ENCODE data around the gene MPP7.
A peak's percentile ranks its signal among the peaks of the same experiment; 100 is the strongest.
"Not testable (repeated sequence)": the region's sequence is repeated elsewhere in the genome, so short reads cannot be mapped to it uniquely, and the experiment has no call there.

Gene MPP7

GRCh38 chr10:28302638-28303488 is at the start of gene MPP7:
MPP7 (minus strand) TSS chr10:28303064; CDS start chr10:28238604, 64,460 bp downstream.
- Histone ChIP-seq H3K36me3 (ENCODE audit: control insufficient read depth in 5 of 5, insufficient read depth in 5 of 5, low read length in 5 of 5) (no peaks in the 10 kb centered on the region), H3K9me3 (ENCODE audit: control insufficient read depth in 5 of 5, low read length in 5 of 5) (no peaks in the 10 kb centered on the region), H3K9ac (ENCODE audit: low read length in 5 of 5) (peak within 1 kb of the TSS in 4 of 5 donors; percentile 53 to 81 (median 66)), H3K27me3 (ENCODE audit: control insufficient read depth in 5 of 5, insufficient read depth in 4 of 5, low read length in 5 of 5) (peaks cover 0 to 4% (median 2%) of the 10 kb centered on the region in 5 donors), H3K27ac (ENCODE audit: low read depth, low read length) (peak within 1 kb of the TSS; percentile 58), H3K4me1 (ENCODE audit: control insufficient read depth in 5 of 5, insufficient read depth in 5 of 5, low read length in 5 of 5) (peaks cover 0 to 37% (median 22%) of the 10 kb centered on the region in 5 donors), H3K4me3 (ENCODE audit: low read depth in 1 of 5, low read length in 5 of 5) (peak within 1 kb of the TSS; percentile 69 to 93 (median 82))

GRCh38 chr10:28349892-28350291 is 47.0 kb upstream of the MPP7 start:
- Histone ChIP-seq H3K9me3 (ENCODE audit: control insufficient read depth in 5 of 5, low read length in 5 of 5) (peaks cover 0 to 4% (median 3%) of the 10 kb centered on the region in 5 donors), H3K4me3 (ENCODE audit: low read depth in 1 of 5, low read length in 5 of 5) (no peak overlapping the region), H3K4me1 (ENCODE audit: control insufficient read depth in 5 of 5, insufficient read depth in 5 of 5, low read length in 5 of 5) (no peaks in the 10 kb centered on the region), H3K36me3 (ENCODE audit: control insufficient read depth in 5 of 5, insufficient read depth in 5 of 5, low read length in 5 of 5) (no peaks in the 10 kb centered on the region), H3K27ac (ENCODE audit: low read depth, low read length) (no peak overlapping the region), H3K9ac (ENCODE audit: low read length in 5 of 5) (no peak overlapping the region), H3K27me3 (ENCODE audit: control insufficient read depth in 5 of 5, insufficient read depth in 4 of 5, low read length in 5 of 5) (no peaks in the 10 kb centered on the region)

- H3K9ac ChIP-seq (ENCODE audit: low read length in 5 of 5) = no peak overlapping the region
- H3K27me3 ChIP-seq (ENCODE audit: control insufficient read depth in 5 of 5, insufficient read depth in 4 of 5, low read length in 5 of 5) = no peaks in the 10 kb centered on the region
- H3K36me3 ChIP-seq (ENCODE audit: control insufficient read depth in 5 of 5, insufficient read depth in 5 of 5, low read length in 5 of 5) = no peaks in the 10 kb centered on the region
- no peaks in the 10 kb centered on the region for H3K4me1 ChIP-seq (ENCODE audit: control insufficient read depth in 5 of 5, insufficient read depth in 5 of 5, low read length in 5 of 5)
- H3K4me3 ChIP-seq (ENCODE audit: low read depth in 1 of 5, low read length in 5 of 5) = no peak overlapping the region
- H3K9me3 ChIP-seq (ENCODE audit: control insufficient read depth in 5 of 5, low read length in 5 of 5) = peaks cover 0 to 4% (median 3%) of the 10 kb centered on the region in 5 donors
- no peak overlapping the region for H3K27ac ChIP-seq (ENCODE audit: low read depth, low read length)
Observed at GRCh38 chr10:28343987-28344895, 41.4 kb upstream of the MPP7 start.

DNA sequence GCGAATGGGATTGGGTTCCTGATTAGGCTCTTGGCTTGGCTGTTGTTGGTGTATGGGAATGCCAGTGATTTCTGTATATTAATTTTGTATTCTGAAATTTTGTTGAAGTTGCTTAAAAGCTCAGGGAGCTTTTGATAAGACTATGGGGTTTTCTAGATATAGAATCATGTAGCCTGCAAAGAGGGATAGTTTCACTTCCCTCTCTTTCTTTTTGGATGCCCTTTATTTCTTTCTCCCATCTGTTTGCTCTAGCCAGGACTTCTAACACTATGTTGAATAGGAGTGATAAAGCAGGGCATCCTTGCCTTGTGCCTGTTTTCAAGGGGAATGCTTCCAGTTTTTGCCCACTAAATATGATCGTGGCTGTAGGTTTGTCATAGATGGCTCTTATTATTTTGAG is 40.4 kb upstream of the MPP7 start:
- Histone ChIP-seq H3K27me3 (ENCODE audit: control insufficient read depth in 5 of 5, insufficient read depth in 4 of 5, low read length in 5 of 5) (no peaks in the 10 kb centered on the region), H3K9ac (ENCODE audit: low read length in 5 of 5) (no peak overlapping the region), H3K9me3 (ENCODE audit: control insufficient read depth in 5 of 5, low read length in 5 of 5) (peaks cover 0 to 4% (median 3%) of the 10 kb centered on the region in 5 donors), H3K36me3 (ENCODE audit: control insufficient read depth in 5 of 5, insufficient read depth in 5 of 5, low read length in 5 of 5) (no peaks in the 10 kb centered on the region), H3K4me1 (ENCODE audit: control insufficient read depth in 5 of 5, insufficient read depth in 5 of 5, low read length in 5 of 5) (no peaks in the 10 kb centered on the region), H3K4me3 (ENCODE audit: low read depth in 1 of 5, low read length in 5 of 5) (no peak overlapping the region), H3K27ac (ENCODE audit: low read depth, low read length) (no peak overlapping the region)

DNA sequence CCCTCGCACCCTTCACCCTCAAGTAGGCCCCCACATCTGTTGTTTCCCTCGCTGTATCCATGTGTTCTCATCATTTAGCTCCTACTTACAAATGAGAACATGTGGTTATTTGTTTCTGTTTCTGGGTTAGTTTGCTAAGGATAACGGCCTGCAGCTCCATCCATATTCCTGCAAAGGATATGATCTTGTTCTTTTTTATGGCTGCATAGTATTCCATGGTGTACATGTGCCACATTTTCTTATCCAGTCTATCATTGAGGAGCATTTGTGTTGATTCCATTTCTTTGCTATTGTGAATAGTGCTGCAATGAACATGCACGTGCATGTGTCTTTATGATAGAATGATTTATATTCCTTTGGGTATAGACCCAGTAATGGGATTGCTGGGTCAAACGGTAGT is 38.8 kb upstream of the MPP7 start:
- not testable (repeated sequence) for H3K4me3 ChIP-seq (ENCODE audit: low read depth in 1 of 5, low read length in 5 of 5); H3K9me3 ChIP-seq (ENCODE audit: control insufficient read depth in 5 of 5, low read length in 5 of 5); H3K27me3 ChIP-seq (ENCODE audit: control insufficient read depth in 5 of 5, insufficient read depth in 4 of 5, low read length in 5 of 5); H3K36me3 ChIP-seq (ENCODE audit: control insufficient read depth in 5 of 5, insufficient read depth in 5 of 5, low read length in 5 of 5); H3K27ac ChIP-seq (ENCODE audit: low read depth, low read length); H3K4me1 ChIP-seq (ENCODE audit: control insufficient read depth in 5 of 5, insufficient read depth in 5 of 5, low read length in 5 of 5); H3K9ac ChIP-seq (ENCODE audit: low read length in 5 of 5)

DNA sequence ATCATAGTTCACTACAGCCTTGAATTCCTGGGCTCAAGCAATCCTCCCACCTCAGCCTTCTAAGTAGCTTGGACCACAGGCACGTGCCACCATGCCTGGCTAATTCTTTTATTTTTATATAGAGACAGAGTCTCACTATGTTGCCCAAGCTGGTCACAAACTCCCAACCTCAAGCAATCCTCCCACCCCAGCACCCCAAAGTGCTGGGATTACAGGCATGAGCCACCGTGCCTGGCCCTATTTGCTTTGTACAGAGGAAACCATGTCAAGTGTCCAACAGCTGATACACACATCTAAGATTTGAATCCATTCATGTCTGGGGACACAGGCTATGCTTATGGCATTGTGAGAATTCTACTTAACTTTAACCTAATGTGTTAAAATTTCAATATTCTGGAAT is 29.9 kb upstream of the MPP7 start:
- no peaks in the 10 kb centered on the region for H3K36me3 ChIP-seq (ENCODE audit: control insufficient read depth in 5 of 5, insufficient read depth in 5 of 5, low read length in 5 of 5)
- no peak overlapping the region for H3K4me3 ChIP-seq (ENCODE audit: low read depth in 1 of 5, low read length in 5 of 5)
- H3K9me3 ChIP-seq (ENCODE audit: control insufficient read depth in 5 of 5, low read length in 5 of 5) = no peaks in the 10 kb centered on the region
- H3K27me3 ChIP-seq (ENCODE audit: control insufficient read depth in 5 of 5, insufficient read depth in 4 of 5, low read length in 5 of 5) = peaks cover 0 to 3% (median 0%) of the 10 kb centered on the region in 5 donors
- no peak overlapping the region for H3K9ac ChIP-seq (ENCODE audit: low read length in 5 of 5)
- peaks cover 0 to 2% (median 1%) of the 10 kb centered on the region in 5 donors for H3K4me1 ChIP-seq (ENCODE audit: control insufficient read depth in 5 of 5, insufficient read depth in 5 of 5, low read length in 5 of 5)
- no peak overlapping the region for H3K27ac ChIP-seq (ENCODE audit: low read depth, low read length)

DNA sequence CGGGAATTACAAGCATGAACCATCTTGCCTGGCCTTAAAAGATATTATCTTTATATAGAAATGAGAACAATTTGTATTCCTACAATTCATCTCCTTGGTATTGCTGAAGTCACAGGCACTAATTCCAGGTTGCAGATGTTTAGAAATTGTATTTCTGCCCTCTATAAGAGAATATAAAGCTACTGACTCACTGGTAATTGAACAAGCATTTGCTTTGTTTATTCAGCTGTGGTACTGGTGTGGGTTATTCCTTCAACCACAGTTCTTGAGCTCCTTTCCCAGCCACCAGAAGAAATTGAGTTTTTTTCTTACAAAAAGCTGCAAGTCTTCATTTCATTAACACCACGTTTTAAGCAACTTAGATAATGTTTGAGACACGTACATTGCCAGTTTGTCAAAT is 29.0 kb upstream of the MPP7 start:
- H3K27me3 ChIP-seq (ENCODE audit: control insufficient read depth in 5 of 5, insufficient read depth in 4 of 5, low read length in 5 of 5) = peaks cover 0 to 3% (median 0%) of the 10 kb centered on the region in 5 donors
- peaks cover under 1 to 10% (median 10%) of the 10 kb centered on the region in 5 donors for H3K4me1 ChIP-seq (ENCODE audit: control insufficient read depth in 5 of 5, insufficient read depth in 5 of 5, low read length in 5 of 5)
- H3K36me3 ChIP-seq (ENCODE audit: control insufficient read depth in 5 of 5, insufficient read depth in 5 of 5, low read length in 5 of 5) = no peaks in the 10 kb centered on the region
- no peak overlapping the region for H3K4me3 ChIP-seq (ENCODE audit: low read depth in 1 of 5, low read length in 5 of 5)
- no peaks in the 10 kb centered on the region for H3K9me3 ChIP-seq (ENCODE audit: control insufficient read depth in 5 of 5, low read length in 5 of 5)
- H3K9ac ChIP-seq (ENCODE audit: low read length in 5 of 5) = no peak overlapping the region
- H3K27ac ChIP-seq (ENCODE audit: low read depth, low read length) = no peak overlapping the region

DNA sequence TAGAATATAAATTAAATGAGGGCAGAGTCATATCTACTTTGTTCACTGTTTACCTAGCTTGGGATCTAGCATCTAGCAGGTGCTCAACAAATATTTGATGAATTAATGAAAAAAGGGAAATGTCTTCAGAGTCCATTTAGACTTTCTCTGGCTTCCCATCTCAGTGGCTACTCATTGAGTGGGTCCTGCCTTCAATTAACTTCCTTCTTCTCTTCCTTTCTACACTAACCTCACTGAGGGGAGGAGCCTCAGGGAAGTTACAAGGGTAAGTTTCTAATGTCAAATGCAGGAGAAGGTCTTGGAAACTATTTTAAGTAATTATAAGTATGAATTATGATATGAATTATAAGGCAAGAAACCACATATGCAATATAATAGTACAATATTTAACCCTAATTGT is 28.2 kb upstream of the MPP7 start:
- Histone ChIP-seq H3K9me3 (ENCODE audit: control insufficient read depth in 5 of 5, low read length in 5 of 5) (no peaks in the 10 kb centered on the region), H3K27me3 (ENCODE audit: control insufficient read depth in 5 of 5, insufficient read depth in 4 of 5, low read length in 5 of 5) (peaks cover 0 to 3% (median 0%) of the 10 kb centered on the region in 5 donors), H3K4me3 (ENCODE audit: low read depth in 1 of 5, low read length in 5 of 5) (no peak overlapping the region), H3K4me1 (ENCODE audit: control insufficient read depth in 5 of 5, insufficient read depth in 5 of 5, low read length in 5 of 5) (peaks cover 4 to 18% (median 17%) of the 10 kb centered on the region in 5 donors), H3K27ac (ENCODE audit: low read depth, low read length) (no peak overlapping the region), H3K36me3 (ENCODE audit: control insufficient read depth in 5 of 5, insufficient read depth in 5 of 5, low read length in 5 of 5) (no peaks in the 10 kb centered on the region), H3K9ac (ENCODE audit: low read length in 5 of 5) (no peak overlapping the region)

DNA sequence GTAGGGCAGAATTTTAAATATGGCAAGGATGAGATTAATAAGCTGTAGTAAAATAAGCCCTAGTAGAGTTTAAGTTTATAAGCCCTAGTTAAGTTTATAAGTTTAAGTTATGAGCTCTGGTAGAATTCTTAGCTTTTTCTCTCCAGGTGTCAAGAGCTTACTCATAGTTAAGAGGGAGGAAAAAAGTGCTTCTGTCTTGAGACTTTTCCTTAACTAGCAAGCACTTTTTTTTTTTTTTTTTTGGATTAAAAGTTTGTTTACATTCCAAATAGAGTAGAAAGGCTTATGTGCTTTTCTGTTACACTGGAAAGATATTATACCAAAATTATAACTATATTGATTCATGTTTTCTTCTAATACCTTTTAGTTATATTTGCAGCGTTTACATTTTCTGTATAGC is 25.5 kb upstream of the MPP7 start:
- Histone ChIP-seq H3K9me3 (ENCODE audit: control insufficient read depth in 5 of 5, low read length in 5 of 5) (no peaks in the 10 kb centered on the region), H3K36me3 (ENCODE audit: control insufficient read depth in 5 of 5, insufficient read depth in 5 of 5, low read length in 5 of 5) (no peaks in the 10 kb centered on the region), H3K4me1 (ENCODE audit: control insufficient read depth in 5 of 5, insufficient read depth in 5 of 5, low read length in 5 of 5) (peaks cover 4 to 18% (median 17%) of the 10 kb centered on the region in 5 donors), H3K9ac (ENCODE audit: low read length in 5 of 5) (no peak overlapping the region), H3K4me3 (ENCODE audit: low read depth in 1 of 5, low read length in 5 of 5) (no peak overlapping the region), H3K27ac (ENCODE audit: low read depth, low read length) (no peak overlapping the region), H3K27me3 (ENCODE audit: control insufficient read depth in 5 of 5, insufficient read depth in 4 of 5, low read length in 5 of 5) (no peaks in the 10 kb centered on the region)

DNA sequence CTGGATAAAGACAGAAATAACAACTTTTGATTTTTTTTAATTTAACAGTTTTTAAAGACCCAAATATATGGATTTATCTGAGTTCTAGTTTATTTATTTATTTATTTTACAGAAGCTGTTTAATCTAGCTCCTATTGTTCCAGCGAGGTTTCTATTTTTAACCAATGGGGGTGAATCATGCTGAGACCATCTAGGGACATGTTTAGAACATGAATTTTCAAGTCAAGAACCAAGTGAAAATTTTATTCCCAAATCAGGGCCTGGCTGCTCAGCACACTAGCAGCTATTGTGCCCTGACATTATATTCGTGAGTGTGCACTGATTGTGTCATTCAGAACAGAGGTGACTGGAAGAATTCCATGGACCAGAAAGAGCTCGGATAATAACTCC is 24.6 kb upstream of the MPP7 start:
- Histone ChIP-seq H3K4me3 (ENCODE audit: low read depth in 1 of 5, low read length in 5 of 5) (no peak overlapping the region), H3K27ac (ENCODE audit: low read depth, low read length) (peak overlapping the region; percentile 56), H3K4me1 (ENCODE audit: control insufficient read depth in 5 of 5, insufficient read depth in 5 of 5, low read length in 5 of 5) (peaks cover 4 to 18% (median 17%) of the 10 kb centered on the region in 5 donors)

More for the DNA sequence above, 24.6 kb upstream of the MPP7 start:
- H3K27me3 ChIP-seq (ENCODE audit: control insufficient read depth in 5 of 5, insufficient read depth in 4 of 5, low read length in 5 of 5) = no peaks in the 10 kb centered on the region
- no peak overlapping the region for H3K9ac ChIP-seq (ENCODE audit: low read length in 5 of 5)
- no peaks in the 10 kb centered on the region for H3K9me3 ChIP-seq (ENCODE audit: control insufficient read depth in 5 of 5, low read length in 5 of 5)
- H3K36me3 ChIP-seq (ENCODE audit: control insufficient read depth in 5 of 5, insufficient read depth in 5 of 5, low read length in 5 of 5) = no peaks in the 10 kb centered on the region

Data from subcutaneous abdominal adipose tissue (tissue), 5 donors.